Stimulated activated naive CD4-positive, alpha-beta T cell treated with Interleukin-2 at 50 U/mL for 16 hours (primary cell): ENCODE results near the gene SIGLEC11.
"Not testable (repeated sequence)": the region's sequence is repeated elsewhere in the genome, so short reads cannot be mapped to it uniquely, and the experiment has no call there.

ENCODE experiments used
- DNase-seq: peaks from one replicate; lab custom pipeline; 2025; lab: John Stamatoyannopoulos, UW

The SIGLEC11 gene

DNA sequence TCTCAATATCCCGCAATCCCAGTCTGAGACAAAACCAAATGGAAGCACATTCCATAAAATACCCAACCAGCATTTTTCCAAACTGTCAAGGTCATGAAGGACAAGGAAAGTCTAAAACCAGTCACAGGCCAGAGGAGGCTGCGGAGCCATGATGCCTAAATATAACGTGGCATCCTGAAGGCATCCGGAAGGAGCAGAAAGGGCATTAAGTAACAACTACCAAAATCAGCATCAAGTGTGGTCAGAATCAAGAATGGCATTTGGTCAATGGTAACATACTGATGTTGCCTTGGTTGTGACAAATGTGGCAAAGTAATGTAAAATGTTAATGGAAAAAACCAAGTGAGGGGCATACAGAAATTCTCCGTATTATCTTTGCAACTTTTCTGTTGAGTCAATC, 35.5 kb downstream of the SIGLEC11 start:
- no peak for DNase-seq

- not testable (repeated sequence) for DNase-seq
These were observed 36.1 kb downstream of the SIGLEC11 start for GRCh38 chr19:49924881-49925210.

- DNase-seq, result no peak
These were observed 36.7 kb downstream of the SIGLEC11 start for GRCh38 chr19:49924004-49924880.

- DNase-seq, result no peak
These were observed 37.6 kb downstream of the SIGLEC11 start for GRCh38 chr19:49923055-49924003.

GRCh38 chr19:49921871-49922795, 38.8 kb downstream of the SIGLEC11 start:
- no peak for DNase-seq

DNA sequence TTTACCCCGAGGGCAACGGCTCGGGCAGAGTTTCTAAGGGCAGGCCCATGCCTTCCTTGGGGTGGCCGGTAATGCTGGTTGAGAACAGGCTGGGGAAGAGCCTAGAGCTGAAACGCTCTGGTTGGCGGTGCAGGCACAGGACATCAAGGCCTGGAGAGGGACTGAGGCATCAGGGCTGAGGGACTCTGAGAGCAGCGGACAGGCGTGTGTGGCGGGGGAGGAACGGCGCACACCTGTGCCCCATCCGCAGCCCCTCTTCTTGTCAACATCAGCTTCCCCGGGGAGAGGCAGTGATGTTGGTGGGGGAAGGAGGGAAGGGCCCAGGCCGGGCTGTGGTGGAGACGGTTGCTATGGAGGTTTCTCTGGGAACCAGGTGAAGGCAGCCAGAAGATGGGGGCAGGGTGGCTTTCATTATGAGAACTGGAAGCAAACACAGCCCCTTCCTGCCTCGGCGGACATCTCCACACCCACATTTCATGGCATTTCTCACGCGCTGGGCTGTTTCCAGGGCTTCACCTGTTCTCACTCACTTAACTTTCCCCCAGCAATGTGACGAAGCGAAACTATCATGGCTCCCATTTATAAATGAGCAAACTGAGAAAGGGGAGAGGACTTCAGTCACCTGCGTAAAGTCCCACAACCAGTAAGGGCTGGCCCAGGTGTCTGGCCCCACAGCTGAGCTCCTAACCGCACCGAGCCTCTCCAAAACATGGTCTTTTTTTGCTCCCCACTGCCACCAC, 40.2 kb downstream of the SIGLEC11 start:
- no peak for DNase-seq

DNA sequence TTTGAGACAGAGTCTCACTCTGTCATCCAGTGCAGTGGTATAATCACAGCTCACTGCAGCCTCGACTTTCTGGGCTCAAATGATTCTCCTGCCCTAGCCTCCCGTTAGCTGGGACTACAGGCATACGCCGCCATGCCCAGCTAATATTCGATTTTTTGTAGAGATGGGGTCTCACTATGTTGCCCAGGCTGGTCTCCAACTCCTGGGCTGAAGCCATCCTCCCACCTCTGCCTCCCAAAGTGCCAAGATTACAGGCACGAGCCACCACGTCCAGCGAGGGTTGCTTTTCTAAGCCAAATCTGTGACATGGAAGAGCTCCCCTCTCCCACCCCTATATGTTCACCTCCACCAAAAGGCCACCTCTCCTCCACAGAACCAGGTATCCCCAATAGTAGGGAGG, 42.9 kb downstream of the SIGLEC11 start:
- DNase-seq, result no peak

- DNase-seq, result no peak
These were observed 43.9 kb downstream of the SIGLEC11 start for GRCh38 chr19:49916839-49917733.

GRCh38 chr19:49915271-49915670, 45.7 kb downstream of the SIGLEC11 start:
- no peak for DNase-seq

- no peak for DNase-seq
These were observed 47.3 kb downstream of the SIGLEC11 start for GRCh38 chr19:49913720-49914119.

DNA sequence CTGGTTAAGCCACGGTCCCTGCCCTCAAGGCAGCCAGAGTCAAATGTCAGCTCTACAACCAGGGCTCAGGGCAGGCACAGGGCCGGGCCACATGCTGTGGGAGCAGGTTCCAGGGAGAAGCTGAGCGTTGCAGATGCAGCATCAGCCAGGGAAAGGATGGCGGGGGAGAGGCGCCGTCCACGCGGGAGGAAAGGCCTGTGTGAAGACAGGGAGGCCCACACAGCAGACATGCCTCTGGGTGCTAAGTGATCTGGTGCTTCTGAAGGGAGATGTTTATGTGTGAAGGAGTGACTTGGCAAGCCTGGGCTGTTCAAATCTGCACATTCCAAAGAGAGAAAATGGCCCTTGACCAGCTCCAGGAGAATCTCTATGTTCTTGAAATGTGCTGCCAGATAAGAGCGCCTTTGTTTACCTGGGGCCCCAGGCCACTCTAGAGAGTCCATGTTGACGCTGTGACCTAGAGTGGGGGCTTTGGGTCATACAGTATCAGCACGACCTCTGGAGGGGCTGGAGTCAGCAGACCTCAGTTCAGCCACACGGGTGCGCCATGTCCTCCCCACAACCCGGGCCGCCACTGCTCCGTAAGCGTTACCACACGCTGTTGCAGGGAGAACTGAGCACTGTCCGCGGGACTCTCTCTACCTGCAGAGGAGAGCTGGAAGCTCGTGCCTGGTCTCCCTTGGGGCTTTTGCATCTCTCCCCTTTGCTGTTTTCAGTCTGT, 47.8 kb downstream of the SIGLEC11 start:
- DNase-seq, result no peak

GRCh38 chr19:49911381-49912145, 49.4 kb downstream of the SIGLEC11 start:
- peak; percentile 16 for DNase-seq

- DNase-seq, result no peak
These were observed 50.8 kb downstream of the SIGLEC11 start for GRCh38 chr19:49910179-49910578.

GRCh38 chr19:49908480-49909420, 52.2 kb downstream of the SIGLEC11 start:
- DNase-seq, result no peak

GRCh38 chr19:49907745-49908446, 53.1 kb downstream of the SIGLEC11 start:
- DNase-seq, result no peak

- no peak for DNase-seq
These were observed 54.0 kb downstream of the SIGLEC11 start for GRCh38 chr19:49906879-49907564.
